Measurements from ENCODE around the gene SUPT20HL1. TPM values are rescaled to one million over a fixed set of nuclear protein-coding genes. Genes with fewer than 3 reads are reported as not detected.

Gene SUPT20HL1
- total RNA-seq, 6 donors from 2014 or later: not detected

DNA sequence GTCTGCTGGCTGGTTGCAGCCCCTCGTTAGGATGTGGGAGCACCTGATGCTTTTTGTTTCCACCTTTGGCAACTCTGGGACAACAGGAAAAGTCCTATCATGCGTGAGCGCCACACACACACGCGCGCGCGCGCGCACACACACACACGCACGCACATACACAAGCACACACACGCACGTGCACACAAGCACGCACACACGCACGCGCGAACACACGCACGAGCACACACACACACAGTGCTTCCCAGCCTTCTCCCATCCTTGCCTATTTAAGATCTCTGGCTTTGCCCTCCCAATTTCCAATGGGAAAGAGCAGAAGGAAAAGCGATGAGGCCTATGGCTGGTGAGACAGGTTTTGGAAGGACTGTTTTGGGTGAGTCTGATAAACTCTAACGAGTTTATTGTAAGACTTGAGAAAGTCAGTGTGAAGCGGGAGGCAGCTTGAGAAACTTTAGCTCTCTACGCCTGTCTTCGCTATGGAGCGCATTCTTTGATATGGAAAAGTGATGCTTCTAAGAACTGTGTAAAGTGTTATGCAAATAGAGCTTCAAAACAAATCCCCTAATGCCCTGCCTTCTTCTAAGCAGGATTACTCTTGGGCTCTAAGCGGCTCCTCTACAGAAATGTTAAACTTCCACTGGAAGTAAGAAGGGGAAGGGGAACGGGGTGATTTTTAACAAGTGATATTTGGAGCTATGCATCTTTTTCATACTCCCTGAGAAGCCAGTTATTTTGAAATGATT, 11.8 kb downstream of the SUPT20HL1 start:
- H3K4me3 ChIP-seq: no peak overlapping the region
- TF ChIP-seq POLR2A (IDR thresholded peaks at IDR 0.05) (no peak), POLR2AphosphoS5 (IDR thresholded peaks at IDR 0.05) (no peak), EP300 (IDR thresholded peaks at IDR 0.05) (no peak)
- TF ChIP-seq, protein P1, sequence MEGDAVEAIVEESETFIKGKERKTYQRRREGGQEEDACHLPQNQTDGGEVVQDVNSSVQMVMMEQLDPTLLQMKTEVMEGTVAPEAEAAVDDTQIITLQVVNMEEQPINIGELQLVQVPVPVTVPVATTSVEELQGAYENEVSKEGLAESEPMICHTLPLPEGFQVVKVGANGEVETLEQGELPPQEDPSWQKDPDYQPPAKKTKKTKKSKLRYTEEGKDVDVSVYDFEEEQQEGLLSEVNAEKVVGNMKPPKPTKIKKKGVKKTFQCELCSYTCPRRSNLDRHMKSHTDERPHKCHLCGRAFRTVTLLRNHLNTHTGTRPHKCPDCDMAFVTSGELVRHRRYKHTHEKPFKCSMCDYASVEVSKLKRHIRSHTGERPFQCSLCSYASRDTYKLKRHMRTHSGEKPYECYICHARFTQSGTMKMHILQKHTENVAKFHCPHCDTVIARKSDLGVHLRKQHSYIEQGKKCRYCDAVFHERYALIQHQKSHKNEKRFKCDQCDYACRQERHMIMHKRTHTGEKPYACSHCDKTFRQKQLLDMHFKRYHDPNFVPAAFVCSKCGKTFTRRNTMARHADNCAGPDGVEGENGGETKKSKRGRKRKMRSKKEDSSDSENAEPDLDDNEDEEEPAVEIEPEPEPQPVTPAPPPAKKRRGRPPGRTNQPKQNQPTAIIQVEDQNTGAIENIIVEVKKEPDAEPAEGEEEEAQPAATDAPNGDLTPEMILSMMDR (IDR thresholded peaks at IDR 0.05): no peak
- no peaks in the 10 kb centered on the region for H3K9me3 ChIP-seq
- no peaks in the 10 kb centered on the region for H3K27me3 ChIP-seq
- H3K27ac ChIP-seq: no peak overlapping the region
- DNase-seq: no peak
- WGBS, 2 donors: 60 to 69% methylated on average over 11 to 29 of the region's 29 CpGs
- no peak for ATAC-seq (ENCODE audit: low FRiP score in 2 of 2)
- peaks cover 0 to 6% (median 0%) of the 10 kb centered on the region in 4 donors for H3K4me1 ChIP-seq
- H3K36me3 ChIP-seq: no peaks in the 10 kb centered on the region

DNA sequence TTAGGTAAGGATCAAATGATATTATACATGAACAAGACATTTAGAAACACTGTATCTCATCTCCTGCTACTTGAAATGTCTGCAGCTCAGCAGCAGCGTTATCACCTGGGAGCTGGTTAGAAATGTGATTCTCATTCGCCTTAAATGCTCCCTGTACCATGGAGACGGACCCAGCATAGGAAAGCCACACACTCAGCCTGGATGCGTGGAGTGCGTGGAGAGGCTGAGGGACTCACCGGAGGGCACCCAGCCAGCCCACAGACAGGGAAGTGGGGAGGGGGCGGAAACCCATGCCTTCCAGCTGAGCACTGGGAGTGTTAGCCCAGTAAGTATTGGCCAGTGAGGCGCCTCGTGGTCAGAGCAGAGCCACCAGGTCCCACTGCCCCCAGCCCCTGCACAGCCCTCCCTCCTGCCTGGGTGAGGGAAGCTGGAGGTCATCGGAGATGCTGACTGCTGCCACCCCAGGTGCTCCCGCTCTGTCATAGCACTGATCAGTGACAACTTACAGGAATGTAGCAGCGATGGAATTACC, 15.2 kb downstream of the SUPT20HL1 start:
- no peaks in the 10 kb centered on the region for H3K9me3 ChIP-seq
- H3K36me3 ChIP-seq: no peaks in the 10 kb centered on the region
- peaks cover 0 to 6% (median 0%) of the 10 kb centered on the region in 4 donors for H3K4me1 ChIP-seq
- no peak overlapping the region for H3K27ac ChIP-seq
- TF ChIP-seq POLR2AphosphoS5 (IDR thresholded peaks at IDR 0.05) (no peak), POLR2A (IDR thresholded peaks at IDR 0.05) (no peak), EP300 (IDR thresholded peaks at IDR 0.05) (no peak)
- TF ChIP-seq, protein P1 (IDR thresholded peaks at IDR 0.05): no peak
- 44 to 88% methylated on average over 1 to 12 of the region's 12 CpGs for WGBS, 2 donors
- H3K27me3 ChIP-seq: no peaks in the 10 kb centered on the region
- DNase-seq (no peak), ATAC-seq (ENCODE audit: low FRiP score in 2 of 2) (peak in 1 of 2 donors; percentile 7)
- H3K4me3 ChIP-seq: no peak overlapping the region

DNA sequence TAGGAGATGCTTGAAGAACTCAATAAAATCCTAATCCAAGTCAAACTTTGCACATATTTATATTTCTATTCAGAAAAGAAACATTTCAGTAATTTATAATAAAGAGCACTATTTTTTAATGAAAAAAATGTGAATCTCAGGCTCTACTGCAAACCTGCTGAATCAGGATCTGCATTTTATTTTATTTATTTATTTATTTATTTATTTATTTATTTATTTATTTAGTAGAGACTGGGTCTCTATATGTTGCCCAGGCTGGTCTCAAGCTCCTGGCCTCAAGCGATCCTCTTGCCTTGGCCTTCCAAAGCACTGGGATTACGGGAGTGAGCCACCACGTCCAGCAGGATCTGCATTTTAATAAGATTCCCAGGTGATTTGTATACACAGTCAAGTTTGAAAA, 16.0 kb downstream of the SUPT20HL1 start:
- Histone ChIP-seq H3K9me3 (no peaks in the 10 kb centered on the region), H3K4me1 (peaks cover 0 to 4% (median 0%) of the 10 kb centered on the region in 4 donors), H3K36me3 (no peaks in the 10 kb centered on the region), H3K27me3 (no peaks in the 10 kb centered on the region), H3K4me3 (no peak overlapping the region), H3K27ac (no peak overlapping the region)
- no peak for DNase-seq
- no peak for ATAC-seq (ENCODE audit: low FRiP score in 2 of 2)
- TF ChIP-seq EP300 (IDR thresholded peaks at IDR 0.05) (no peak), POLR2AphosphoS5 (IDR thresholded peaks at IDR 0.05) (no peak), POLR2A (IDR thresholded peaks at IDR 0.05) (no peak)
- TF ChIP-seq, protein P1 (IDR thresholded peaks at IDR 0.05): no peak
- 49 to 91% methylated on average over 3 of the region's 3 CpGs for WGBS, 2 donors

DNA sequence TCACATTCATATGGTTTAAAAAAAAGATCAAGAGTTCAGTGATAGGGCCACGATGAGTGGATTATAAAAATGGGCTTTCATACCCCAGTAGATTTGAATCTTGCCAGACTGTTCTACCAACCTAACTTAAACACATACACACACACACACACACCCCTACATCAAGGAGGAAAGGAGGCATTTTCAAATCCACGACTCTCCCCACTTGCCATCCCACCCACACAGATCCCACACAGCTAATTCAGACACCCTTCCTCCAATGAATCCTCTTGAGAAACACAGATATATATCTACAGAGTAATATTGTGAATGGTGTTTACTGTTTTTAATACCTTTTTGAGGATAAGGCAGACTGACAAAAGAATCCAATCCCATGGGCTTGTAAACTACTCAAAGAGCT, 16.8 kb downstream of the SUPT20HL1 start:
- H3K4me3 ChIP-seq: no peak overlapping the region
- no peaks in the 10 kb centered on the region for H3K4me1 ChIP-seq
- no peak overlapping the region for H3K27ac ChIP-seq
- no peaks in the 10 kb centered on the region for H3K27me3 ChIP-seq
- 57 to 67% methylated on average over 2 of the region's 2 CpGs for WGBS, 2 donors
- DNase-seq (no peak), ATAC-seq (ENCODE audit: low FRiP score in 2 of 2) (no peak)
- no peaks in the 10 kb centered on the region for H3K9me3 ChIP-seq
- H3K36me3 ChIP-seq: no peaks in the 10 kb centered on the region
- TF ChIP-seq POLR2A (IDR thresholded peaks at IDR 0.05) (no peak), POLR2AphosphoS5 (IDR thresholded peaks at IDR 0.05) (no peak), EP300 (IDR thresholded peaks at IDR 0.05) (no peak)
- TF ChIP-seq, protein P1 (IDR thresholded peaks at IDR 0.05): no peak

All from upper lobe of left lung (tissue), 6 donors.